H1 (cell line): ENCODE data around the gene DNAJC19. TPM values are rescaled to one million over a fixed set of nuclear protein-coding genes. Genes with fewer than 3 reads are reported as not detected.

ENCODE experiments used
- CTCF ChIA-PET: fragments of 300-600 bp; sonication (Branson Sonifier 250); formaldehyde crosslinking; loops from one replicate; lab custom pipeline; 2021; ENCODE audit not compliant: partially characterized antibody; lab: Charles Lee
- POLR2A ChIA-PET: fragments of 300-600 bp; sonication (Branson Sonifier 250); formaldehyde crosslinking; loops from one replicate; lab custom pipeline; 2021; ENCODE audit warnings: inconsistent platforms; ENCODE audit not compliant: partially characterized antibody; lab: Charles Lee
- DNase-seq, 2 experiments: peaks; one replicate each; pipeline versions ENCODE4 v3.0.0 to v3.0.0-alpha.2; 2010 to 2022; ENCODE audit warnings: low spot score in 2 of 2, low read depth in 1 of 2, mixed read lengths in 1 of 2
- FAIRE-seq: peaks from 2 replicates; lab custom pipeline; 2011; peaks lifted over from hg19 to GRCh38; lab: Jason Lieb, UNC
- H2AFZ ChIP-seq: 2 replicates; pipeline ENCODE4 v1.8.1; 2012; ENCODE audit warnings: low read length, inconsistent platforms
- H2AK5ac ChIP-seq: 2 replicates; pipeline ENCODE4 v1.6.1; 2013; ENCODE audit warnings: low read depth, low read length
- H2BK120ac ChIP-seq: replicated peaks from 2 replicates; pipeline ENCODE3; 2013; ENCODE audit warnings: low read depth, low read length, inconsistent platforms
- H2BK12ac ChIP-seq: 2 replicates; pipeline ENCODE4 v1.6.1; 2013; ENCODE audit warnings: low read depth, low read length
- H2BK15ac ChIP-seq: 2 replicates; pipeline ENCODE4 v1.6.1; 2013; ENCODE audit warnings: low read length
- H2BK20ac ChIP-seq: 2 replicates; pipeline ENCODE4 v1.6.1; 2013; ENCODE audit warnings: low read length
- H2BK5ac ChIP-seq: 2 replicates; pipeline ENCODE4 v1.6.1; 2013; ENCODE audit warnings: low read depth, low read length
- H3K14ac ChIP-seq: 2 replicates; pipeline ENCODE4 v1.6.1; 2013; ENCODE audit warnings: inconsistent platforms; ENCODE audit not compliant: insufficient read length
- H3K18ac ChIP-seq: 2 replicates; pipeline ENCODE4 v1.6.1; 2013; ENCODE audit warnings: low read length; ENCODE audit errors: extremely low read depth
- H3K23ac ChIP-seq: 2 replicates; pipeline ENCODE4 v1.6.1; 2013; ENCODE audit warnings: inconsistent platforms; ENCODE audit not compliant: insufficient read length
- H3K23me2 ChIP-seq: 2 replicates; pipeline ENCODE4 v1.6.1; 2013; ENCODE audit warnings: low read depth, low read length
- H3K27ac ChIP-seq: 2 replicates; pipeline ENCODE4 v1.6.1; 2011; ENCODE audit warnings: low read depth, low read length, inconsistent platforms
- H3K27me3 ChIP-seq, 4 experiments: replicated peaks in 1 of 4; 1 replicate in 1 of 4; 2 replicates in 3 of 4; pipeline versions ENCODE4 v1.6.1 to v1.8.1; 2011 to 2013; ENCODE audit warnings: low read length in 3 of 4, mild to moderate bottlenecking in 3 of 4, inconsistent platforms in 2 of 4, mixed read lengths in 2 of 4, moderate library complexity in 1 of 4; ENCODE audit not compliant: control insufficient read depth in 3 of 4, insufficient read depth in 3 of 4; ENCODE audit errors: extremely low read depth in 1 of 4
- H3K36me3 ChIP-seq, 4 experiments: 2 replicates each; pipeline versions ENCODE4 v1.6.1 to v1.8.1; 2011 to 2013; ENCODE audit warnings: mild to moderate bottlenecking in 4 of 4, low read length in 3 of 4, moderate library complexity in 2 of 4, control low read depth in 1 of 4, inconsistent platforms in 1 of 4; ENCODE audit not compliant: insufficient read depth in 4 of 4, control insufficient read depth in 2 of 4
- H3K4ac ChIP-seq: replicated peaks from 2 replicates; pipeline ENCODE3; 2013; ENCODE audit warnings: low read length, low read depth, mixed read lengths, inconsistent platforms; ENCODE audit not compliant: insufficient read length
- H3K4me1 ChIP-seq, 4 experiments: replicated peaks in 1 of 4; 1 replicate in 1 of 4; 2 replicates in 3 of 4; pipeline versions ENCODE4 v1.6.1 to v1.8.1; 2011 to 2013; ENCODE audit warnings: low read length in 3 of 4, inconsistent platforms in 2 of 4, mixed read lengths in 1 of 4; ENCODE audit not compliant: insufficient read depth in 4 of 4, control insufficient read depth in 3 of 4
- H3K4me2 ChIP-seq, 2 experiments: 2 replicates each; pipeline versions ENCODE4 v1.6.1 to v1.8.1; 2011 to 2013; ENCODE audit warnings: low read depth in 2 of 2, low read length in 2 of 2, control low read depth in 1 of 2, inconsistent platforms in 1 of 2, mild to moderate bottlenecking in 1 of 2; ENCODE audit not compliant: insufficient read depth in 1 of 2
- H3K4me3 ChIP-seq, 4 experiments: fragments of 200-600, 300-600 bp in 1 of 4; sonication (generic), shearing (Covaris generic), sonication (Bioruptor Twin) in 1 of 4; 2 replicates each; pipeline versions ENCODE4 v1.5.1 to v1.8.1; 2011 to 2016; ENCODE audit warnings: low read length in 4 of 4, low read depth in 3 of 4, control low read depth in 2 of 4, inconsistent platforms in 2 of 4, mild to moderate bottlenecking in 2 of 4, mixed read lengths in 1 of 4, moderate library complexity in 1 of 4; ENCODE audit not compliant: insufficient read depth in 2 of 4; ENCODE audit errors: extremely low read depth in 1 of 4
- H3K56ac ChIP-seq: replicated peaks from 2 replicates; pipeline ENCODE3; 2013; ENCODE audit warnings: low read depth, mild to moderate bottlenecking, mixed read lengths, low read length, inconsistent platforms; ENCODE audit not compliant: insufficient read length
- H3K79me1 ChIP-seq: 2 replicates; pipeline ENCODE4 v1.6.1; 2013; ENCODE audit warnings: low read depth, low read length, control low read depth
- H3K79me2 ChIP-seq, 2 experiments: 2 replicates each; pipeline versions ENCODE4 v1.6.1 to v1.8.1; 2012 to 2013; ENCODE audit warnings: low read length in 2 of 2, mild to moderate bottlenecking in 2 of 2, inconsistent platforms in 1 of 2; ENCODE audit not compliant: insufficient read depth in 2 of 2, control insufficient read depth in 1 of 2
- H3K9ac ChIP-seq, 4 experiments: replicated peaks in 1 of 4; 1 replicate in 1 of 4; 2 replicates in 3 of 4; pipeline versions ENCODE4 v1.6.1 to v1.8.1; 2011 to 2013; ENCODE audit warnings: low read depth in 3 of 4, low read length in 3 of 4, control low read depth in 2 of 4, mild to moderate bottlenecking in 2 of 4, moderate library complexity in 2 of 4, inconsistent platforms in 1 of 4; ENCODE audit errors: extremely low read depth in 1 of 4
- H3K9me3 ChIP-seq, 2 experiments: 2 replicates each; pipeline versions ENCODE4 v1.6.1 to v1.8.1; 2012 to 2013; ENCODE audit warnings: mild to moderate bottlenecking in 2 of 2, moderate library complexity in 2 of 2, control low read depth in 1 of 2, inconsistent platforms in 1 of 2, low read depth in 1 of 2, low read length in 1 of 2, mixed read lengths in 1 of 2; ENCODE audit not compliant: insufficient read depth in 2 of 2
- H4K20me1 ChIP-seq, 2 experiments: replicated peaks in 1 of 2; 2 replicates each; pipeline versions ENCODE3 to v1.8.1; 2011 to 2013; ENCODE audit warnings: inconsistent platforms in 2 of 2, low read length in 2 of 2, mild to moderate bottlenecking in 1 of 2; ENCODE audit not compliant: insufficient read depth in 2 of 2, control insufficient read depth in 1 of 2
- H4K5ac ChIP-seq: 2 replicates; pipeline ENCODE4 v1.6.1; 2013; ENCODE audit warnings: low read length, low read depth, mixed read lengths, inconsistent platforms; ENCODE audit not compliant: insufficient read length
- H4K8ac ChIP-seq: 2 replicates; pipeline ENCODE4 v1.8.0; 2013; ENCODE audit warnings: mild to moderate bottlenecking, moderate library complexity, low read length, inconsistent platforms; ENCODE audit not compliant: insufficient read depth; ENCODE audit errors: extremely low read depth
- H4K91ac ChIP-seq: replicated peaks from 2 replicates; pipeline ENCODE3; 2013; ENCODE audit warnings: low read length, mixed read lengths, inconsistent platforms; ENCODE audit not compliant: insufficient read length
- BCL11A ChIP-seq, 2 experiments: IDR thresholded peaks; one replicate each; pipeline ENCODE4 v1.6.1; 2011; ENCODE audit warnings: low read depth in 2 of 2, low read length in 2 of 2, mild to moderate bottlenecking in 2 of 2
- CTBP2 ChIP-seq: IDR thresholded peaks from 2 replicates; pipeline ENCODE4 v1.7.0; 2011; ENCODE audit warnings: borderline replicate concordance, mild to moderate bottlenecking, moderate library complexity, mixed read lengths, low read length; ENCODE audit not compliant: insufficient read depth, insufficient read length
- EGR1 ChIP-seq: IDR thresholded peaks from 2 replicates; pipeline ENCODE4 v1.6.1; 2011; ENCODE audit warnings: low read depth, low read length, borderline replicate concordance
- EZH2 ChIP-seq: fragments of 200-600 bp; sonication (generic); IDR thresholded peaks from 2 replicates; pipeline ENCODE4 v1.7.1; 2012; ENCODE audit warnings: low read depth, mild to moderate bottlenecking, moderate library complexity, low read length, inconsistent platforms; ENCODE audit not compliant: severe bottlenecking
- GTF2F1 ChIP-seq: IDR thresholded peaks from 2 replicates; pipeline ENCODE4 v1.6.1; 2012; ENCODE audit warnings: low read depth, low read length, improper control_type of control experiment, borderline replicate concordance
- NANOG ChIP-seq: IDR thresholded peaks from 2 replicates; pipeline ENCODE4 v1.6.1; 2011; ENCODE audit warnings: low read length, low read depth, mild to moderate bottlenecking, inconsistent platforms; ENCODE audit not compliant: insufficient read depth, poor library complexity, severe bottlenecking
- NRF1 ChIP-seq: IDR thresholded peaks from 2 replicates; pipeline ENCODE4 v1.6.1; 2011; ENCODE audit warnings: mild to moderate bottlenecking, low read depth, low read length, improper control_type of control experiment
- RAD21 ChIP-seq, 2 experiments: IDR thresholded peaks in 1 of 2; conservative IDR thresholded peaks in 1 of 2; 2 replicates each; pipeline ENCODE4 v1.6.1; 2011; ENCODE audit warnings: low read depth in 2 of 2, low read length in 2 of 2, improper control_type of control experiment in 1 of 2, inconsistent platforms in 1 of 2, mild to moderate bottlenecking in 1 of 2, moderate library complexity in 1 of 2
- RXRA ChIP-seq: IDR thresholded peaks from 2 replicates; pipeline ENCODE4 v1.6.1; 2011; ENCODE audit warnings: low read depth, mild to moderate bottlenecking, low read length, moderate library complexity; ENCODE audit not compliant: insufficient read depth
- SIN3A ChIP-seq, 2 experiments: IDR thresholded peaks in 1 of 2; conservative IDR thresholded peaks in 1 of 2; 2 replicates each; pipeline ENCODE4 v1.6.1; 2011 to 2012; ENCODE audit warnings: low read length in 2 of 2, improper control_type of control experiment in 1 of 2, low read depth in 1 of 2, mild to moderate bottlenecking in 1 of 2
- SIX5 ChIP-seq: IDR thresholded peaks from 2 replicates; pipeline ENCODE4 v1.6.1; 2011; ENCODE audit warnings: mild to moderate bottlenecking, low read depth, low read length
- SP2 ChIP-seq: IDR thresholded peaks from 2 replicates; pipeline ENCODE4 v1.6.1; 2012; ENCODE audit warnings: mild to moderate bottlenecking, low read length, inconsistent platforms
- SRF ChIP-seq: IDR thresholded peaks from 2 replicates; pipeline ENCODE4 v1.6.1; 2011; ENCODE audit warnings: mild to moderate bottlenecking, low read depth, low read length, moderate library complexity
- YY1 ChIP-seq: IDR thresholded peaks from 2 replicates; pipeline ENCODE4 v1.6.1; 2011; ENCODE audit warnings: low read depth, mild to moderate bottlenecking, low read length
- WGBS, 2 experiments: shearing (Covaris generic) in 1 of 2; methylation state at CpG; one replicate each; pipeline versions ENCODE4 v1.1.6 to v1.1.7; 2013 to 2015; ENCODE audit warnings: low lambda C conversion rate in 2 of 2, mixed read lengths in 2 of 2, inconsistent platforms in 1 of 2, low coverage in 1 of 2, missing lambda C conversion rate in 1 of 2; ENCODE audit not compliant: insufficient replicate concordance in 2 of 2, insufficient coverage in 1 of 2, insufficient read length in 1 of 2; ENCODE audit errors: extremely low coverage in 1 of 2, missing lambda C conversion rate in 1 of 2; 5-methylcytosine and 5-hydroxymethylcytosine counted together
- polyA plus RNA-seq, 7 experiments: library from polyadenylated mRNA; depleted of rRNA in 3 of 7; stranded (reverse) in 5 of 7; unstranded in 2 of 7; fragments of >200 nt in 5 of 7; fragments of 200-250 nt in 2 of 7; gene quantifications; 1 replicate in 5 of 7; 2 replicates in 1 of 7; 4 replicates in 1 of 7; pipeline versions ENCODE4 v1.2.1 to v1.2.3, GENCODE V29; 2011 to 2013; ENCODE audit warnings: missing spikeins in 2 of 7, mixed read lengths in 2 of 7
- total RNA-seq: library from RNA; stranded (reverse); fragmentation: NEBNext Ultra II Directional; extraction: Animal tissue kit (Norgen Biotek cat#: 25700); gene quantifications from 2 replicates; pipeline ENCODE4 v1.2.1, GENCODE V29; 2021

Gene DNAJC19
- total and polyA plus RNA-seq, 2 of the 8 experiments (the other 6 are each of a cell fraction or from before 2014, with no cell fraction given): 62.4 to 90.9 TPM

DNA sequence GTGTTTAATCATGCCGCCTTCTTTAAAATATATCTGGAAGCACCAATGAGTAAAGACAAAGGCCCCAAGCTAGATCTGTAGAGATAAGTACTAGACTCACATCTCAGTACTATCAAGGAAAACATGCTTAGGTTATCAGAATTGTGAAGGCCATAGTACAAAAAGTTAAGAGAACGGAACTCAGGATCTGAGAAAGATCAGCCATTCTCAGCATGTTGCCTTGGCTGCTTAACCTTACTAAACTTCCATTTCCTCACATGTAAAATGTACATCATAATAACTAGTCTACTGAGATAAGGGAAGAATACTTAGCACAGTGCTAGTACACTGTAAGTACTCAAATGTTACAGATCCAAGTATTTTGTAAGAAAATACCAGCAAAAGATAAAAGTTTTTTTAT, 7.6 kb downstream of the DNAJC19 start:
- H3K27me3 ChIP-seq: no peaks in the 10 kb centered on the region
- no peak overlapping the region for H2AK5ac ChIP-seq
- no peak overlapping the region for H3K4me3 ChIP-seq
- H4K20me1 ChIP-seq: no peaks in the 10 kb centered on the region
- no peaks in the 10 kb centered on the region for H3K79me2 ChIP-seq
- ChIA-PET CTCF (no interaction called here), POLR2A (interaction anchor here (1.5 to 2.2 kb wide), 2 partner anchors 24 to 69 kb away, joined by 3 to 5 read pairs; no protein-coding TSS in a partner anchor)
- no peak overlapping the region for H2BK120ac ChIP-seq
- no peak overlapping the region for H2BK12ac ChIP-seq
- H3K23me2 ChIP-seq: no peaks in the 10 kb centered on the region
- H3K36me3 ChIP-seq: peaks cover 0 to 61% (median 5%) of the 10 kb centered on the region in 4 experiments; a peak in 4 of 8 replicates
- no peak overlapping the region for H3K27ac ChIP-seq
- FAIRE-seq (no peak), DNase-seq (no peak)
- WGBS, 2 experiments: 95% methylated on average over 2 of the region's 2 CpGs; no CpG with 5 or more reads in 1 of the 2 experiments
- H4K5ac ChIP-seq: no peak overlapping the region
- no peak overlapping the region for H3K56ac ChIP-seq
- no peak overlapping the region for H3K23ac ChIP-seq
- no peak overlapping the region for H2BK20ac ChIP-seq
- H3K18ac ChIP-seq: no peak overlapping the region
- H3K4me1 ChIP-seq: 0 out of 7 replicates have a peak, but pooled peaks cover 0 to 2% (median 0%) of the 10 kb centered on the region in 4 experiments
- H4K8ac ChIP-seq: no peak overlapping the region
- no peak overlapping the region for H3K14ac ChIP-seq
- H3K4ac ChIP-seq: no peak overlapping the region
- no peak overlapping the region for H2BK15ac ChIP-seq
- H3K9ac ChIP-seq: no peak overlapping the region
- no peak overlapping the region for H4K91ac ChIP-seq
- no peaks in the 10 kb centered on the region for H3K9me3 ChIP-seq
- no peaks in the 10 kb centered on the region for H3K79me1 ChIP-seq
- H2BK5ac ChIP-seq: no peak overlapping the region
- no peak overlapping the region for H2AFZ ChIP-seq
- no peak overlapping the region for H3K4me2 ChIP-seq
- TF ChIP-seq CTBP2 (no peak), GTF2F1 (no peak), NRF1 (no peak), SP2 (no peak), SIN3A (conservative IDR thresholded peaks at IDR 0.05 in 1 of 2, IDR thresholded peaks at IDR 0.05 in 1 of 2; ENCODE audit: low read depth in 1 of 2, low read length in 2 of 2) (no peak), SRF (no peak), SIX5 (no peak), EGR1 (no peak), BCL11A (IDR thresholded peaks at IDR 0.05; ENCODE audit: low read depth in 2 of 2, low read length in 2 of 2) (no peak), NANOG (no peak), YY1 (no peak), RAD21 (IDR thresholded peaks at IDR 0.05 in 1 of 2, conservative IDR thresholded peaks at IDR 0.05 in 1 of 2; ENCODE audit: low read depth in 2 of 2, low read length in 2 of 2) (no peak), EZH2 (no peak), RXRA (no peak)
